H9 (cell line): ENCODE results near the gene NMRAL1. TPM values are rescaled to one million over a fixed set of nuclear protein-coding genes. Genes with fewer than 3 reads are reported as not detected.
A peak's percentile ranks its signal among the peaks of the same experiment; 100 is the strongest.

Experiments used
- DNase-seq: peaks from one replicate; pipeline ENCODE4 v3.0.0-alpha.2; 2017
- H2AFZ ChIP-seq: one replicate; pipeline ENCODE4 v1.6.1; 2013; ENCODE audit warnings: mild to moderate bottlenecking, low read length, control low read depth, moderate library complexity
- H2AK5ac ChIP-seq: 2 replicates; pipeline ENCODE4 v1.6.1; 2013; ENCODE audit warnings: low read length, control low read depth, mixed read lengths; ENCODE audit not compliant: insufficient read length
- H2BK120ac ChIP-seq: one replicate; pipeline ENCODE4 v1.6.1; 2013; ENCODE audit warnings: low read depth, mild to moderate bottlenecking, low read length, control low read depth, inconsistent platforms; ENCODE audit not compliant: poor library complexity, severe bottlenecking
- H2BK12ac ChIP-seq: 2 replicates; pipeline ENCODE4 v1.6.1; 2013; ENCODE audit warnings: low read length, control low read depth, mixed read lengths, low read depth; ENCODE audit not compliant: insufficient read length
- H2BK15ac ChIP-seq: 2 replicates; pipeline ENCODE4 v1.6.1; 2013; ENCODE audit warnings: low read depth, low read length, control low read depth
- H2BK20ac ChIP-seq: one replicate; pipeline ENCODE4 v1.6.1; 2013; ENCODE audit warnings: low read depth, mild to moderate bottlenecking, low read length, control low read depth, inconsistent platforms; ENCODE audit not compliant: poor library complexity, severe bottlenecking
- H2BK5ac ChIP-seq: 2 replicates; pipeline ENCODE4 v1.6.1; 2013; ENCODE audit warnings: low read length, control low read depth, mixed read lengths; ENCODE audit not compliant: insufficient read length
- H3K14ac ChIP-seq: 2 replicates; pipeline ENCODE4 v1.6.1; 2013; ENCODE audit warnings: low read length, control low read depth; ENCODE audit not compliant: insufficient read depth
- H3K18ac ChIP-seq: 2 replicates; pipeline ENCODE4 v1.6.1; 2013; ENCODE audit warnings: low read depth, mild to moderate bottlenecking, mixed read lengths, low read length, control low read depth; ENCODE audit not compliant: insufficient read length
- H3K23ac ChIP-seq: 2 replicates; pipeline ENCODE4 v1.6.1; 2013; ENCODE audit warnings: low read length, control low read depth, mixed read lengths, low read depth; ENCODE audit not compliant: insufficient read length
- H3K23me2 ChIP-seq: 2 replicates; pipeline ENCODE4 v1.6.1; 2013; ENCODE audit warnings: low read depth, mild to moderate bottlenecking, mixed read lengths, low read length, control low read depth; ENCODE audit not compliant: insufficient read length, poor library complexity, severe bottlenecking
- H3K27ac ChIP-seq: 2 replicates; pipeline ENCODE4 v1.5.1; 2013; ENCODE audit warnings: low read length, control low read depth, mixed read lengths, low read depth; ENCODE audit not compliant: insufficient read length
- H3K27me3 ChIP-seq: 2 replicates; pipeline ENCODE4 v1.6.1; 2013; ENCODE audit warnings: low read length, control low read depth, inconsistent platforms; ENCODE audit not compliant: insufficient read depth
- H3K4ac ChIP-seq: 2 replicates; pipeline ENCODE4 v1.6.1; 2013; ENCODE audit warnings: low read depth, mild to moderate bottlenecking, control low read depth, inconsistent platforms, low read length, moderate library complexity
- H3K4me1 ChIP-seq: 2 replicates; pipeline ENCODE4 v1.6.1; 2013; ENCODE audit warnings: low read length, control low read depth, inconsistent platforms; ENCODE audit not compliant: insufficient read depth
- H3K4me2 ChIP-seq: 2 replicates; pipeline ENCODE4 v1.6.1; 2013; ENCODE audit warnings: low read length, control low read depth, mixed read lengths; ENCODE audit not compliant: insufficient read length, insufficient read depth
- H3K56ac ChIP-seq: 2 replicates; pipeline ENCODE4 v1.6.1; 2013; ENCODE audit warnings: low read depth, mild to moderate bottlenecking, mixed read lengths, low read length, control low read depth; ENCODE audit not compliant: insufficient read length
- H3K79me1 ChIP-seq: 2 replicates; pipeline ENCODE4 v1.6.1; 2013; ENCODE audit warnings: low read depth, mild to moderate bottlenecking, moderate library complexity, low read length, control low read depth, inconsistent platforms; ENCODE audit not compliant: insufficient read depth, poor library complexity, severe bottlenecking
- H3K79me2 ChIP-seq: 2 replicates; pipeline ENCODE4 v1.6.1; 2013; ENCODE audit warnings: low read length, control low read depth, inconsistent platforms; ENCODE audit not compliant: insufficient read depth
- H3K9ac ChIP-seq: 2 replicates; pipeline ENCODE4 v1.6.1; 2013; ENCODE audit warnings: low read length, control low read depth, mixed read lengths; ENCODE audit not compliant: insufficient read length; ENCODE audit errors: extremely low read depth
- H3K9me3 ChIP-seq: one replicate; pipeline ENCODE4 v1.6.1; 2013; ENCODE audit warnings: low read depth, low read length, inconsistent platforms; ENCODE audit not compliant: control insufficient read depth
- H3T11ph ChIP-seq: one replicate; pipeline ENCODE4 v1.6.1; 2013; ENCODE audit warnings: mild to moderate bottlenecking, low read length, control low read depth, inconsistent platforms
- H4K20me1 ChIP-seq: one replicate; pipeline ENCODE4 v1.6.1; 2013; ENCODE audit not compliant: control insufficient read depth, insufficient read length, insufficient read depth
- H4K5ac ChIP-seq: 2 replicates; pipeline ENCODE4 v1.6.1; 2013; ENCODE audit warnings: low read depth, mild to moderate bottlenecking, mixed read lengths, low read length, control low read depth; ENCODE audit not compliant: insufficient read length
- H4K8ac ChIP-seq: replicated peaks from 2 replicates; pipeline ENCODE4 v1.6.1; 2013; ENCODE audit warnings: low read length, control low read depth, mixed read lengths, low read depth; ENCODE audit not compliant: insufficient read length
- H4K91ac ChIP-seq: 2 replicates; pipeline ENCODE4 v1.6.1; 2013; ENCODE audit warnings: low read depth, mild to moderate bottlenecking, moderate library complexity, mixed read lengths, low read length, control low read depth; ENCODE audit not compliant: insufficient read length
- H3K27ac Mint-ChIP-seq, 3 experiments: 2 replicates in 2 of 3; 3 replicates in 1 of 3; pipeline ENCODE4 v1.8.0; 2020 to 2021; ENCODE audit warnings: mixed read lengths in 3 of 3, mild to moderate bottlenecking in 1 of 3, moderate library complexity in 1 of 3
- H3K27me3 Mint-ChIP-seq: 2 replicates; pipeline ENCODE4 v1.8.0; 2021; ENCODE audit warnings: low read depth, mild to moderate bottlenecking, moderate library complexity, mixed read lengths
- H3K36me3 Mint-ChIP-seq, 3 experiments: 2 replicates in 2 of 3; 3 replicates in 1 of 3; pipeline ENCODE4 v1.8.0; 2020 to 2021; ENCODE audit warnings: low read depth in 3 of 3, mixed read lengths in 3 of 3; ENCODE audit not compliant: insufficient read depth in 1 of 3
- H3K4me1 Mint-ChIP-seq, 2 experiments: 2 replicates each; pipeline ENCODE4 v1.8.0; 2020; ENCODE audit warnings: mixed read lengths in 2 of 2
- H3K4me3 Mint-ChIP-seq, 2 experiments: 2 replicates in 1 of 2; 3 replicates in 1 of 2; pipeline ENCODE4 v1.8.0; 2020 to 2021; ENCODE audit warnings: mild to moderate bottlenecking in 2 of 2, mixed read lengths in 2 of 2, moderate library complexity in 1 of 2
- H3K9me3 Mint-ChIP-seq, 2 experiments: 2 replicates in 1 of 2; 3 replicates in 1 of 2; pipeline ENCODE4 v1.8.0; 2020; ENCODE audit warnings: mild to moderate bottlenecking in 2 of 2, mixed read lengths in 2 of 2, moderate library complexity in 1 of 2
- WGBS: extraction: QIAGEN DNeasy Blood & Tissue Kit; methylation state at CpG from one replicate; pipeline ENCODE4 v1.1.7; 2013; ENCODE audit warnings: missing lambda C conversion rate, low lambda C conversion rate, mixed read lengths; ENCODE audit not compliant: insufficient read length; ENCODE audit errors: extremely low coverage; 5-methylcytosine and 5-hydroxymethylcytosine counted together
- total RNA-seq: library from RNA; stranded (reverse); gene quantifications from 2 replicates; pipeline ENCODE4 v1.2.1, GENCODE V29; 2021
- TF ChIP-seq, protein P1 (sequence below): fragments of 200-600 bp; sonication (generic); conservative IDR thresholded peaks from 3 replicates; pipeline ENCODE4 v1.8.0; 2021; ENCODE audit warnings: antibody characterized with exemption, mild to moderate bottlenecking

NMRAL1 gene
- total RNA-seq, 1 experiment from 2014 or later = 78.9 TPM

DNA sequence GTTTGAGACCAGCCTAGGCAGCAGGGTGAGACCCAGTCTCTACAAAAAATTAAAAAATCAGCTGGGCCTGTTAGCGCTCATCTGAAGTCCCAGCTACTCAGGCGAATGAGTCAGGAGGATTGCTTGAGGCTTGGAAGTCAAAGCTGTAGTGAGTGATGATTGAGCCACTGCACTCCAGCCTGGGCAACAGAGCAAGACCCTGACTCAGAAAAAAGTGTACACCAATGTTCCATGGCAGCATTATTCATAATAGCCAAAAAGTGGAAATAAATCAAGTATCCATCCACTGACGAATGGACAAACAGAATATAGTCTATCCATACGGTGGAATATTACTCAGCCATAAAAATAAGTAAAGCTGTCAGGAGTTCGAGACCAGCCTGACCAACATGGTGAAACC is 2.6 kb downstream of the NMRAL1 start:
- DNase-seq = no peak
- Mint-ChIP-seq H3K27me3 (peaks cover 10% of the 10 kb centered on the region), H3K27ac (no peak overlapping the region), H3K4me3 (peak overlapping the region in 1 of 2 experiments; percentile 29; a peak in 1 of 5 replicates), H3K9me3 (peaks cover 10 to 14% of the 10 kb centered on the region in 2 experiments), H3K4me1 (peaks cover 13 to 15% of the 10 kb centered on the region in 2 experiments), H3K36me3 (peaks cover 16 to 47% (median 42%) of the 10 kb centered on the region in 3 experiments)
- Histone ChIP-seq H3K9me3 (no peaks in the 10 kb centered on the region), H3K27ac (no peak overlapping the region), H3K9ac (no peak overlapping the region), H4K5ac (no peak overlapping the region), H2BK120ac (no peak overlapping the region), H3K79me2 (no peaks in the 10 kb centered on the region; the same call in 1 of the 2 replicates), H3K4ac (no peak overlapping the region), H3K14ac (no peak overlapping the region), H4K91ac (no peak overlapping the region), H3K18ac (no peak overlapping the region), H3K79me1 (no peaks in the 10 kb centered on the region), H3K4me2 (no peak overlapping the region), H4K20me1 (no peaks in the 10 kb centered on the region), H3K27me3 (no peaks in the 10 kb centered on the region), H3T11ph (no peak overlapping the region), H3K23ac (no peak overlapping the region), H2BK15ac (no peak overlapping the region), H2BK20ac (no peak overlapping the region), H3K56ac (no peak overlapping the region), H2AK5ac (no peak overlapping the region), H4K8ac (no peak overlapping the region), H2BK5ac (no peak overlapping the region), H2AFZ (no peak overlapping the region), H2BK12ac (no peak overlapping the region), H3K4me1 (no peaks in the 10 kb centered on the region; the same call in 1 of the 2 replicates), H3K23me2 (peaks cover 12% of the 10 kb centered on the region)
- TF ChIP-seq, protein P1, sequence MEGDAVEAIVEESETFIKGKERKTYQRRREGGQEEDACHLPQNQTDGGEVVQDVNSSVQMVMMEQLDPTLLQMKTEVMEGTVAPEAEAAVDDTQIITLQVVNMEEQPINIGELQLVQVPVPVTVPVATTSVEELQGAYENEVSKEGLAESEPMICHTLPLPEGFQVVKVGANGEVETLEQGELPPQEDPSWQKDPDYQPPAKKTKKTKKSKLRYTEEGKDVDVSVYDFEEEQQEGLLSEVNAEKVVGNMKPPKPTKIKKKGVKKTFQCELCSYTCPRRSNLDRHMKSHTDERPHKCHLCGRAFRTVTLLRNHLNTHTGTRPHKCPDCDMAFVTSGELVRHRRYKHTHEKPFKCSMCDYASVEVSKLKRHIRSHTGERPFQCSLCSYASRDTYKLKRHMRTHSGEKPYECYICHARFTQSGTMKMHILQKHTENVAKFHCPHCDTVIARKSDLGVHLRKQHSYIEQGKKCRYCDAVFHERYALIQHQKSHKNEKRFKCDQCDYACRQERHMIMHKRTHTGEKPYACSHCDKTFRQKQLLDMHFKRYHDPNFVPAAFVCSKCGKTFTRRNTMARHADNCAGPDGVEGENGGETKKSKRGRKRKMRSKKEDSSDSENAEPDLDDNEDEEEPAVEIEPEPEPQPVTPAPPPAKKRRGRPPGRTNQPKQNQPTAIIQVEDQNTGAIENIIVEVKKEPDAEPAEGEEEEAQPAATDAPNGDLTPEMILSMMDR = no peak
- no CpG with 5 or more reads among the region's 5 CpGs for WGBS
